Tibial artery (tissue), 4 donors: ENCODE data around the gene ATP23.

Experiments
- DNase-seq, 2 donors: peaks; one replicate each; pipeline ENCODE4 v3.0.0-alpha.2; 2019
- H3K27ac ChIP-seq, 2 donors: fragments of 200-600 bp; sonication (generic) in 1 of 2; 1 replicate in 1 of 2; 2 replicates in 1 of 2; pipeline ENCODE4 v1.5.1; 2018 to 2019; ENCODE audit warnings: mild to moderate bottlenecking in 1 of 2
- H3K27me3 ChIP-seq, 2 donors: fragments of 200-600 bp; sonication (generic) in 1 of 2; one replicate each; pipeline versions ENCODE4 v1.5.1 to v1.6.0; 2016 to 2019
- H3K36me3 ChIP-seq, 3 donors: fragments of 200-600 bp; sonication (generic) in 2 of 3; one replicate each; pipeline ENCODE4 v1.5.1; 2016 to 2019; ENCODE audit warnings: mild to moderate bottlenecking in 2 of 3
- H3K4me1 ChIP-seq, 4 donors: fragments of 200-600 bp; sonication (generic) in 2 of 4; 1 replicate in 3 of 4; 2 replicates in 1 of 4; pipeline ENCODE4 v1.5.1; 2016 to 2019
- H3K4me3 ChIP-seq, 2 donors: fragments of 200-600 bp; sonication (generic) in 1 of 2; 1 replicate in 1 of 2; 2 replicates in 1 of 2; pipeline ENCODE4 v1.5.1; 2018 to 2019; ENCODE audit warnings: mild to moderate bottlenecking in 2 of 2
- H3K9me3 ChIP-seq, 3 donors: fragments of 200-600 bp; sonication (generic) in 1 of 3; one replicate each; pipeline ENCODE4 v1.5.1; 2016 to 2019
- intact Hi-C: fragments of 100-400 bp; cut with DNase I; formaldehyde crosslinking; loops from one replicate; pipeline ENCODE4 v1.15.0; 2023; ENCODE audit warnings: low total_unique reads
- TF ChIP-seq, protein P1 (sequence below), 2 experiments: fragments of 200-600 bp in 1 of 2; fragments of 450-650 bp in 1 of 2; IDR thresholded peaks; one replicate each; pipeline ENCODE4 v1.5.1; 2017 to 2019; ENCODE audit warnings: antibody characterized with exemption in 2 of 2, mild to moderate bottlenecking in 1 of 2, moderate library complexity in 1 of 2

ATP23 gene

DNA sequence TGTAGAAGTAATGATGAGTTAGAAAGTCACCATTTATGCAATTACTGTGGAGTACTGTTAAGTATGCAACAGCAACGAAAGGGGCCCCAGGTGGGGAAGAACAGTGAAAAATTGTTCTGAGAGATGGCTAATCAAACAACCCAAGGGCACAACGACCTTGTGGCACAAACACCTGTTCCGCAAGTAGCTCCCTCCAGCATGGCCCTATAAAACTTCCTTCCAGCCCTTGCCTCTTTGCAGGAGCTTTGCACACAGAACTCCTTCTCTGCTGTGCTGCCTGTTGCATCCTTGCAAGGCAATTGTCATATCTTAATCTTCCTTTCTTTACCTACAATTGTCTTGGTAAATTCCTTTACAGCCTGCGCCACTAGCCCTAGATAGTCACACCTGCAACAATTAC lies 23.2 kb upstream of the ATP23 start:
- TF ChIP-seq, protein P1, sequence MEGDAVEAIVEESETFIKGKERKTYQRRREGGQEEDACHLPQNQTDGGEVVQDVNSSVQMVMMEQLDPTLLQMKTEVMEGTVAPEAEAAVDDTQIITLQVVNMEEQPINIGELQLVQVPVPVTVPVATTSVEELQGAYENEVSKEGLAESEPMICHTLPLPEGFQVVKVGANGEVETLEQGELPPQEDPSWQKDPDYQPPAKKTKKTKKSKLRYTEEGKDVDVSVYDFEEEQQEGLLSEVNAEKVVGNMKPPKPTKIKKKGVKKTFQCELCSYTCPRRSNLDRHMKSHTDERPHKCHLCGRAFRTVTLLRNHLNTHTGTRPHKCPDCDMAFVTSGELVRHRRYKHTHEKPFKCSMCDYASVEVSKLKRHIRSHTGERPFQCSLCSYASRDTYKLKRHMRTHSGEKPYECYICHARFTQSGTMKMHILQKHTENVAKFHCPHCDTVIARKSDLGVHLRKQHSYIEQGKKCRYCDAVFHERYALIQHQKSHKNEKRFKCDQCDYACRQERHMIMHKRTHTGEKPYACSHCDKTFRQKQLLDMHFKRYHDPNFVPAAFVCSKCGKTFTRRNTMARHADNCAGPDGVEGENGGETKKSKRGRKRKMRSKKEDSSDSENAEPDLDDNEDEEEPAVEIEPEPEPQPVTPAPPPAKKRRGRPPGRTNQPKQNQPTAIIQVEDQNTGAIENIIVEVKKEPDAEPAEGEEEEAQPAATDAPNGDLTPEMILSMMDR (IDR thresholded peaks at IDR 0.05) = no peak
- Histone ChIP-seq H3K36me3 (no peaks in the 10 kb centered on the region), H3K27me3 (no peaks in the 10 kb centered on the region), H3K9me3 (no peaks in the 10 kb centered on the region), H3K4me3 (no peak overlapping the region), H3K4me1 (no peaks in the 10 kb centered on the region), H3K27ac (no peak overlapping the region)
- no peak for DNase-seq
- intact Hi-C loops = no loop called here

DNA sequence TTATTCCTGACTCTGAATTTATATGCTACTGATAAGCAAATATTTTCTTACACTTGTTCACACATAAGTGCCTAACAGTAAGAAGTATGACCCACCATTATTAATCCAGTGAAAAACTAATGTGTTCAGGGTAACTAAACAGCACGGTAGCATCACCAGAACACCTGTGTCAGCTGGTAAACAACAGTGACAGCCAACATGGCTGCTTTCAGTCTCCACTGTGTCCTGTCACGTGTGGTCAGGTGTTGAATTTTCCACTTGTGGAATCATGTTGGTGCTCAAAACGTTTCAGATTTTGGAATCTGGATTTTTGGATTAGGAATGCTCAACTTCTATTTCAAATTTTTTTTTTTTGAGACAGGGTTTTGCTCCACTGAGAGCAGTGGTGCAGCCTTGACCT lies 14.3 kb upstream of the ATP23 start:
- Histone ChIP-seq H3K9me3 (no peaks in the 10 kb centered on the region), H3K4me3 (no peak overlapping the region), H3K4me1 (no peaks in the 10 kb centered on the region), H3K27ac (no peak overlapping the region), H3K27me3 (no peaks in the 10 kb centered on the region), H3K36me3 (peaks cover 0 to 4% (median 0%) of the 10 kb centered on the region in 3 donors)
- no peak for DNase-seq
- intact Hi-C loops = no loop called here
- TF ChIP-seq, protein P1 (IDR thresholded peaks at IDR 0.05) = no peak

DNA sequence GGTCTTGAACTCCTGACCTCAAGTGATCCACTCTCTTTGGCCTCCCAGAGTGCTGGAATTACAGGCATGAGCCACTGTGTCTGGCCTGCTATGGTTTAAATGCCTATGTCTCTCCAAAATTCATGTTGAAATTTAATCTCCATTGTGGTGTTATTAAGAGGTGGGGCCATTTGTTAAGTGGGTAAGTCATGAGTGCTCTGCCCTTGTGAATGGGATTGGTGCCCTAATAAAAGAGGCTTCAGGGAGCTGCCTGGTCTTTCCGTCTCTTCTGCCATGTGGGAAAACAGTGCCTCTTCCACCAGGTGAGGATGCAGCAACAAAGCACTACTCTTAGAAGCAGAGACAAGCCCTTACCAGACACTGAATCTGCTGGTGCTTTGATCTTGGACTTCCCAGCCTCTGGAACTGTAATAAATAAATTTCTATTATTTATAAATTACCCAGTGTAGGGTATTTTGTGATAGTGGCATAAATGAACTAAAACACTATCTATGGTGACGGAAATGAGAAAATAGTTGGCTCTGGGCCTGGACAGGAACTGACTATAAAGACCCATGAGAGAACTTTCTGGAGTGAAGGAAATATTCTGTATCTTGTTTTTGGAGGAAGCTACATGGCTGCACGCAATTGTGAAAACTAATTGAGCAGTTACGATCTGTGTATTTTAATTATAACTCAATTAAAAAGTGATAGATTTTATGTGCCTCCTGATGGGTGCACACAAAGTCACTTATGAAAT lies 12.1 kb upstream of the ATP23 start:
- peaks cover 0 to 8% (median 0%) of the 10 kb centered on the region in 3 donors for H3K36me3 ChIP-seq
- no peak overlapping the region for H3K27ac ChIP-seq
- H3K4me3 ChIP-seq = no peak overlapping the region
- DNase-seq = no peak
- H3K9me3 ChIP-seq = no peaks in the 10 kb centered on the region
- intact Hi-C loops = no loop called here
- TF ChIP-seq, protein P1 (IDR thresholded peaks at IDR 0.05) = no peak
- H3K27me3 ChIP-seq = no peaks in the 10 kb centered on the region
- H3K4me1 ChIP-seq = no peaks in the 10 kb centered on the region

DNA sequence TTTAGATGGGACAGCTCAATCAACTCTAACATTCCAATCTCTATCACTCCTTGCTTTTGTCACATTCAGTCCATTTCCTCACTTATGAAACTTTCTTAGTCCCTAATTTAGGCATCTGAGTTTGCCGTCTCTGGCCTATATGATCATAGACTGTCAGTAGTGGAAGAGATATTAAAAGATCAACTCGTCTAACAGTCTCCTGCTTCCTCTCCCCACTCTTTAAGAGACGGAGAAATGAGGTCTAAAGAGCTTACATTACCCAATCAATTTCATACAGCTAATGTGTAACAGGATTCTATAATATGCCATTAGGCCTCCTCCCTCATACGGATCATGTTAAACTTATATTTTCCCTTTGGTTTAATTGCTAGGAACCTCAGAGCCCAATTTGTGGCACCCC lies 6.5 kb upstream of the ATP23 start:
- DNase-seq = no peak
- intact Hi-C loops = no loop called here
- TF ChIP-seq, protein P1 (IDR thresholded peaks at IDR 0.05) = no peak
- Histone ChIP-seq H3K4me3 (no peak overlapping the region), H3K27me3 (no peaks in the 10 kb centered on the region), H3K9me3 (no peaks in the 10 kb centered on the region), H3K4me1 (peaks cover 0 to 12% (median 7%) of the 10 kb centered on the region in 4 donors), H3K36me3 (peaks cover 0 to 8% (median 0%) of the 10 kb centered on the region in 3 donors), H3K27ac (no peak overlapping the region)

DNA sequence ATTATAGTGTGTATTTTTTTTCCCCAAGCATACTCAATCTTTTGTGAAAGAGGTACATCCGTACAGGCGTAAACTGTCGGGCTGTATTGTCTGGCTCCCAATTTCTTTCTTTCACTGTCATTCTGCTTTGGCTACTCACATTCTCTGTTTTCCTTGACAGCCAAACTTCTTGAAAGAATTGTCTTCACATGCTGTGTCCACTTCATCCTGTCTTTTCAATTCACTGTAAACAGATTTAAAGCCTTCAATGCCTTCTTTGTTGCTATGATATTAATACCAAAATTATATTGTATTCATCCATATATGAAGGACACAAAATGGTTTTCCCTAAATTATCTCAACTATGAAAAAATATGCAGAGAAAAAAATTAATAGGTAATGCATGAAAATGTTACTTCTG lies 6.0 kb upstream of the ATP23 start:
- intact Hi-C loops = no loop called here
- TF ChIP-seq, protein P1 (IDR thresholded peaks at IDR 0.05) = no peak
- Histone ChIP-seq H3K4me1 (peaks cover 0 to 12% (median 7%) of the 10 kb centered on the region in 4 donors), H3K27me3 (no peaks in the 10 kb centered on the region), H3K27ac (peak overlapping the region; percentile 71 to 80), H3K36me3 (peaks cover 0 to 8% (median 0%) of the 10 kb centered on the region in 3 donors), H3K4me3 (peak overlapping the region; percentile 55 to 75), H3K9me3 (no peaks in the 10 kb centered on the region)
- DNase-seq = no peak
